HG03520 (cell line): Measurements from ENCODE around the gene SLC3A2.
"Not testable (repeated sequence)": the region's sequence is repeated elsewhere in the genome, so short reads cannot be mapped to it uniquely, and the experiment has no call there.

Experiments
- ATAC-seq: cut with Tn5 transposase; IDR thresholded peaks from one replicate; pipeline ENCODE4 v1.9.1; 2021; ENCODE audit warnings: mild to moderate bottlenecking, moderate library complexity; ENCODE audit not compliant: unreplicated experiment

The SLC3A2 gene

GRCh38 chr11:62925745-62926679, 45.3 kb downstream of the SLC3A2 start:
- ATAC-seq: no peak

GRCh38 chr11:62926680-62927455, 46.2 kb downstream of the SLC3A2 start:
- ATAC-seq: no peak

GRCh38 chr11:62928011-62928410, 47.3 kb downstream of the SLC3A2 start:
- ATAC-seq: no peak

GRCh38 chr11:62930157-62930556, 49.5 kb downstream of the SLC3A2 start:
- ATAC-seq: no peak

GRCh38 chr11:62930666-62931065, 50.0 kb downstream of the SLC3A2 start:
- ATAC-seq: no peak

- ATAC-seq: no peak
These were observed 51.0 kb downstream of the SLC3A2 start for GRCh38 chr11:62931499-62932278.

- no peak for ATAC-seq
These were observed 52.6 kb downstream of the SLC3A2 start for GRCh38 chr11:62933285-62933684.

GRCh38 chr11:62933750-62934495, 53.2 kb downstream of the SLC3A2 start:
- no peak for ATAC-seq

GRCh38 chr11:62934496-62934785, 53.7 kb downstream of the SLC3A2 start:
- no peak for ATAC-seq

GRCh38 chr11:62937528-62937927, 56.8 kb downstream of the SLC3A2 start:
- not testable (repeated sequence) for ATAC-seq
